GM18505 (cell line): ENCODE data around the gene AK8.
"Not testable (repeated sequence)": the region's sequence is repeated elsewhere in the genome, so short reads cannot be mapped to it uniquely, and the experiment has no call there.

Experiments
- ATAC-seq: cut with Tn5 transposase; IDR thresholded peaks from one replicate; pipeline ENCODE4 v1.9.1; 2021; ENCODE audit not compliant: unreplicated experiment
- POLR2A ChIP-seq: IDR thresholded peaks from 4 replicates; pipeline ENCODE4 v1.6.1; 2011; ENCODE audit warnings: borderline replicate concordance; ENCODE audit not compliant: insufficient read depth, insufficient read length; ENCODE audit errors: extremely low read depth

The AK8 gene

DNA sequence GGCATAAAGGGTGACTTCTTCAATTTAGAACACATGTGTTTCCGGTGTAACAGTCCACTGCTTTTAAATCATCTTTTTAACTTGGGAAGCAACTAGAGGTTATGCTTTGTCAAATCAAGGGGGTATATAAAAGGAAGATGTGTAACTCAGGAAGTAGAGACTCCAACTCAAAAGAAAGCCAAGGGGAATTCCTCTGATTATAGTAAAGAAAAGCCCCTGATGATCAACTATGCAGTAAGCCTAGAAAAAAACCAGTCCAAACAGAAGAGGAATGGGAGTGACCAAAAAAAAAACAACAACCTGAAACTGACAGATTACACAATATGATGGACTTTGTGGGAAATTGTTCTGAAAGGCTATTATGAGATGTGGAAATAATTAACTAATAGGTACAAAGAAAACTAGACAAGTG lies 90.3 kb downstream of the AK8 start:
- no peak for ATAC-seq
- TF ChIP-seq POLR2A = no peak

GRCh38 chr9:132784286-132784830 lies 93.7 kb downstream of the AK8 start:
- no peak for TF ChIP-seq POLR2A
- ATAC-seq = no peak

DNA sequence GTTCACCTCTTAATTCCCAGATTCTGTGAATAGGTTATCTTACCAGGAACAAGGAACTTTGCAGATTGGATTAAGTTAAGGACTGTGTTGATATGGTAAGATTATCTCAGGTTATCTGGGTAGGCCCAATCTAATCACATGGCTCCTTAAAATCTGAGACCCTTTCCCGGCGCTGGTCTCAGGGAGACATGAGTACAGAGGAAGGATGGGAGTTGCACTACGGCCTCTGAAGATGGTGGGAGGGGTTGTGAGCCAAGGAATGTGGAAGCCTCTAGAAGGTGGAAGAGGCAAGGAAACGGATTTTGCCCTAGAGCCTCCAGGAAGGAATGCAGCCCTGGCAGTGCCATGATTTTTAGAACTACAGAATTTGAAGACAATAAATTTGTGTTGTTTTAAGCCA lies 95.1 kb downstream of the AK8 start:
- ATAC-seq = no peak
- TF ChIP-seq POLR2A = no peak

DNA sequence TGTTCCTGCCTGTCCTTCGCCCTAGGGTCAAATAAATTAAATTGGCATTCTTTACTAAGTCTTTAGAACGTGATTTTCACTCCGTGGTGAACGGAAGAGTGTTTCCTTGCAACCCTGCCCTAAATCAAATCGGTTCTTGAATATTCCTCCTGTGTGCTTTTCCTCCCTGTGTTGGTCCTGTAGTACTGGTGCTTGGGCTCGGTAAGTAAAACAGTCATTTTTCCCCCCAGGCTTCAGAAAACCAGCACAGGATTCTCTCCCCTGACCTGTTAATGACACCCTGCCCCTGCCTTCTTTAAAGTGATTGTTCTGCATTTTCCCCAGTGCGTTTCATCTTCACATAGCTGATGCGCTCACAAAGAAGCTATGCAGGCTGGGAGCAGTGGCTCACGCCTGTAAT lies 96.0 kb downstream of the AK8 start:
- ATAC-seq = no peak
- TF ChIP-seq POLR2A = no peak

GRCh38 chr9:132780230-132781007 lies 97.7 kb downstream of the AK8 start:
- no peak for TF ChIP-seq POLR2A
- ATAC-seq = no peak

DNA sequence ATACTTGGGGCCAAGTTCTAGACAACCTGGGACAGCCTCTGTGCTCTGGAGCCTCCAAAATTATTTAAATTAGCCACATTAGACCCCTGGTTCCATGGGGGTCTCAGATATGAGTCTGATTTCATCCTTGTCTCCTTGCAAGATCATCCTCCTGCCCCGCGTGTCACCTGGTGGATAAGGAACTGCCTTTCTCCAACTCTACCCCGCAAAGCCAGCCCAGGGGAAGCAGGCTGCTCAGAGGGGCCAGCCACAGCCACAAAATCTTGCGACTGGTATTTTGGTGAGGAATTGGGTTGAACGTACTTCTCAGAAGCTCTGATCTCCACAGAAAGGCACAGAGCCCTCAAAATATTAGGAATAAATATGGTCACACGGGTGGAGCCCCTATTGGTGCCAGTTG lies 101.2 kb downstream of the AK8 start:
- no peak for ATAC-seq
- TF ChIP-seq POLR2A = no peak

GRCh38 chr9:132776268-132776667 lies 101.8 kb downstream of the AK8 start:
- no peak for TF ChIP-seq POLR2A
- ATAC-seq = no peak

DNA sequence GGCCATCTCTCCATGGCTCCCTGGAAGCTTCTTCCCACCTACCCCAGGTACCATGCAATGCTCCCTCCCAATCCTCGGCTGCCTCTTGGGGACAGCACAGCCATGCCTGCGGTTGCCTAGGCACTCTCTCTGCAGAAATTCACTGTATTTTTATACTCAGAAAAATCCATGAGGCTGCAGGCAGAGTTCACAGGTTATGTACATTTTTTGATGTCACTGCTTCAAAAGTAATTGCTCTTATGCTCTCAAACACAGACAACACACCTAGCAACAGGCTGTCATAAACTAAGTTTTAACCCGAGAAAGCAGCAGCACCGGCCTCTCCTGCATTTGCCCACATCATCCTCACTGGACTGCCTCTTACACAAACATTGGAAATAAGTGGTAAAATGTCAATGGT lies 102.4 kb downstream of the AK8 start:
- ATAC-seq = no peak
- TF ChIP-seq POLR2A = no peak

DNA sequence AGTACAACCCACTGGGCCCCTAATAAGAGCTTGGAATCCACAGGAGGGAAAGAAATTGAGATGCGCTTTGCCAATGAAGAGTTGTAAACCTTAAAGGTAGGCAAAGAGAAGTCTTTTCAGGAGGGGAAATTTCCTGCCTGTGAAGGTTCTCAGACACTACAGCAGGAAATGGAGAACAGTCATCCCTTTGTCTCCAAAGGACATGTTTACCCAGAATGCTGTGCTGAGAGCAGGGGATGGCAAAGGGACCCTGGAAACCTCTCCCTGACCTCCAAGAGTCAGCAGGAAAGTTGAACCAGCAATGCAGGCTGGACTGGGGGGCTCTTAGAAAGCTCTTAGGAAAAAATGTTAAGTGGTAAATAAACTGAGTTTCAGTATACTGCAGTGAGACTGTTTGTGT lies 103.2 kb downstream of the AK8 start:
- ATAC-seq = no peak
- no peak for TF ChIP-seq POLR2A

DNA sequence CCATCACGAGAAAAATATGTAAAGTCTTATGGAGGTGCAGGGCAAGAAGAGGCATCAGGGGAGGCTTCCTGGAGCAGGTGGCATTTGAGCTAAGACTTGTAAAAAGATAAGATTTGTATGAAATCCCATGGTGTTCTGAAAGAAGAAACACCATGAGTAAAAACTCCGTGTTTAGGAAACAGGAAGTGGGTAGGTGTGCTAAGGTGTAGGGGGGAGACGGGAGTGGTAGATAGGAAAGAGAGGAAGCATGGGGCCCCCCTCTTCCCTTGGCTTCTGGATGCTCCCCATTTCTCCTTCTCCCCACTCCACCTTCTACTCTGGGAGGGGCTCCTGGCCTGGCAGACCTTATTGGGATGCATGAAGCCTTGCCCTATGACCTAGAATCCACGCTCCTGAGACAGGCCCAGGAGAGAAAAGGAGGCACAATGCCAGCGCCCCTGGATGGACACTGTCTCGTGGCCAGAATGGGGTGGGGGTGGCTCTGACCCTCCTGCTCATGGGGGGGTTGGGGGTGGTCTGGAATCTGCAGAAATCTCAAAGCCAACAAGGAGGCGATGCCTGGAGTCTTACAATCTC lies 104.2 kb downstream of the AK8 start:
- no peak for ATAC-seq
- no peak for TF ChIP-seq POLR2A

GRCh38 chr9:132773093-132773492 lies 105.0 kb downstream of the AK8 start:
- TF ChIP-seq POLR2A = no peak
- no peak for ATAC-seq

DNA sequence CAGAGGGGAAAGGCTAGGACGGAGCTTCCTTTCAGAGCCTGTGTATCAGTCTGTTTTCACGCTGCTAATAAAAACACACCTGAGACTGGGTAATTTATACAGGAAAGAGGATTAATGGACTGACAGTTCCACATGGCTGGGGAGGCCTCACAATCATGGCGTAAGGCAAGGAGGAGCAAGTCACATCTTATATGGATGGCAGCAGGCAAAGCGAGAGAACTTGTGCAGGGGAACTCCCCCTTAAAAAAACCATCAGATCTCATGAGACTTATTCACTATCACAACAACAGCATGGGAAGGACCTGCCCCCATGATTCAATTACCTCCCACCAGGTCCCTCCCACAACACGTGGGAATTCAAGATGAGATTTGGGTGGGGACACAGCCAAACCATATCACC lies 106.3 kb downstream of the AK8 start:
- ATAC-seq = not testable (repeated sequence)

DNA sequence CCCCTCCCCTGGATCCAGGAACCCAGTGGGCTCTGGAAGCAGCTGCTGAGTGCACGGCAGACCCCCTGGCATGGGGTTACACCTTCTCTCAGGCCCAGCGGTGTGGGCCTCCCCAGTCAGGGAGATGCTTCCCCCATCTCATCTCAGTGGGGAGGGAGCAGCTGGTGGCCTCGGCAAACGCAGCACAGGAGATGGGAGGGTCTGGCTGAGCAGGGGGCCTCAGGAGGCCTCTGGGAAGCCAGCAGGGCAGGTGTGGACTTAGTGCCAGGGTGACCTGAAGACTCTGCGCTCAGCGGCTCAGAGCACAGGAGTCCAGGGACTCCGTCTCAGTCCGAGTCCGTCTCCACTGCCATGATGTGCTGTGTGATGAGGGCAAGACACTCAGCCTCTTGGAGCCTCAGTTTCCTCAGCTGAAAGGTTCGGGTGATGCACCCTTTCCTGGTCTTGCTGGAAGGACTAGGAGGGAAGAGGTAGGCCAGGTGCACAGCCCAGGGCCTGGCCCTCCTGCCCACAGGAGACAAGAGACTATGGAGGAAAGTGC lies 107.2 kb downstream of the AK8 start:
- ATAC-seq = no peak
- no peak for TF ChIP-seq POLR2A
